Activated B cell treated with CpG ODN at 0.5 μM for 24 hours (primary cell): ENCODE measurements around the gene CDK5R1. TPM values are rescaled to one million over a fixed set of nuclear protein-coding genes. Genes with fewer than 3 reads are reported as not detected.

Experiments used
- ATAC-seq: fragments of 200-7000 bp; cut with Tn5 transposase; one replicate; pipeline ENCODE4 v1.10.0; 2021; ENCODE audit warnings: low read depth, mild to moderate bottlenecking, moderate library complexity
- CTCF ChIA-PET: fragments of 350-600 bp; sonication (Branson Sonifier 250); formaldehyde crosslinking; loops from one replicate; lab custom pipeline; 2021; ENCODE audit warnings: antibody characterized with exemption; lab: Charles Lee
- POLR2A ChIA-PET: fragments of 350-600 bp; sonication (Branson Sonifier 250); formaldehyde crosslinking; loops from one replicate; lab custom pipeline; 2021; ENCODE audit warnings: antibody characterized with exemption; lab: Charles Lee
- DNase-seq: peaks from one replicate; pipeline ENCODE4 v3.0.0; 2022
- H3K27ac Mint-ChIP-seq: one replicate; pipeline ENCODE4 v1.8.0; 2020; ENCODE audit warnings: mixed read lengths
- H3K27me3 Mint-ChIP-seq: one replicate; pipeline ENCODE4 v1.8.0; 2021; ENCODE audit warnings: mixed read lengths
- H3K36me3 Mint-ChIP-seq: one replicate; pipeline ENCODE4 v1.8.0; 2021; ENCODE audit warnings: low read depth, mixed read lengths
- H3K4me1 Mint-ChIP-seq: one replicate; pipeline ENCODE4 v1.8.0; 2021; ENCODE audit warnings: mixed read lengths
- H3K4me3 Mint-ChIP-seq: one replicate; pipeline ENCODE4 v1.8.0; 2020; ENCODE audit warnings: mild to moderate bottlenecking, mixed read lengths
- H3K9me3 Mint-ChIP-seq: one replicate; pipeline ENCODE4 v1.8.0; 2020; ENCODE audit warnings: mixed read lengths
- CTCF ChIP-seq: fragments of 200-600 bp; IDR thresholded peaks from one replicate; pipeline ENCODE4 v1.8.0; 2022; ENCODE audit warnings: antibody characterized with exemption, mild to moderate bottlenecking
- intact Hi-C: fragments of 100-400 bp; cut with micrococcal nuclease; formaldehyde crosslinking; loops from one replicate; pipeline ENCODE4 v1.15.1; 2024
- total RNA-seq: library from RNA; stranded (reverse); gene quantifications from 2 replicates; pipeline ENCODE4 v1.2.3, GENCODE V29; 2022

Gene CDK5R1
- total RNA-seq, 1 donor from 2014 or later, result 9.6 TPM

- CTCF ChIA-PET, result interaction anchor here (0.6 to 3.6 kb wide), 12 partner anchors 8 to 339 kb away, joined by 3 to 21 read pairs (median 4); no protein-coding TSS in a partner anchor
- peak within 1 kb of the TSS; percentile 89 for H3K4me3 Mint-ChIP-seq
- H3K27me3 Mint-ChIP-seq, result no peaks in the 10 kb centered on the region
- DNase-seq, result peak; percentile 99
- POLR2A ChIA-PET, result interaction anchor here (0.6 to 2.1 kb wide), 9 partner anchors 18 to 126 kb away, joined by 3 to 18 read pairs (median 5); partner anchors contain the start of genes C17orf75, CDK5R1 and ZNF207
- peak; percentile 97 for ATAC-seq
- no peak for TF ChIP-seq CTCF
- peaks cover 28% of the 10 kb centered on the region for H3K4me1 Mint-ChIP-seq
- H3K27ac Mint-ChIP-seq, result peak within 1 kb of the TSS; percentile 65
- no peaks in the 10 kb centered on the region for H3K9me3 Mint-ChIP-seq
- intact Hi-C loops, result loop anchor here (1.0 to 5.0 kb wide), 6 partner anchors 72 to 433 kb away; partner anchors contain the start of genes MYO1D and ZNF207
- peaks cover 31% of the 10 kb centered on the region for H3K36me3 Mint-ChIP-seq
Measured at GRCh38 chr17:32444301-32445073, 42.3 kb upstream of the CDK5R1 start, which contains the start of gene PSMD11. TSS of gene PSMD11 (plus strand) at chr17:32444510. CDS start at chr17:32444524, 14 bp downstream.

- ATAC-seq (no peak), DNase-seq (no peak)
- H3K36me3 Mint-ChIP-seq, result peaks cover 36% of the 10 kb centered on the region
- H3K9me3 Mint-ChIP-seq, result no peaks in the 10 kb centered on the region
- no peaks in the 10 kb centered on the region for H3K27me3 Mint-ChIP-seq
- peak overlapping the region; percentile 65 for H3K27ac Mint-ChIP-seq
- H3K4me3 Mint-ChIP-seq, result peak overlapping the region; percentile 89
- ChIA-PET CTCF (interaction anchor here (1.6 to 3.6 kb wide), 3 partner anchors 9 to 126 kb away, joined by 5 to 21 read pairs (median 5); no protein-coding TSS in a partner anchor), POLR2A (interaction anchor here (1.3 to 2.1 kb wide), 6 partner anchors 17 to 112 kb away, joined by 3 to 18 read pairs (median 9); partner anchors contain the start of genes C17orf75, CDK5R1 and ZNF207)
- intact Hi-C loops, result loop anchor here (2.0 kb wide), 1 partner anchor 78 kb away; no protein-coding TSS in a partner anchor
- H3K4me1 Mint-ChIP-seq, result peaks cover 28% of the 10 kb centered on the region
- TF ChIP-seq CTCF, result no peak
Measured at GRCh38 chr17:32445074-32445415, 41.7 kb upstream of the CDK5R1 start.

- ChIA-PET CTCF (interaction anchor here (3.6 kb wide), 1 partner anchor 16 kb away, joined by 21 read pairs; no protein-coding TSS in a partner anchor), POLR2A (interaction anchor here (1.3 to 2.1 kb wide), 4 partner anchors 17 to 95 kb away, joined by 3 to 18 read pairs (median 11); partner anchors contain the start of genes CDK5R1 and ZNF207)
- Mint-ChIP-seq H3K27me3 (no peaks in the 10 kb centered on the region), H3K36me3 (peaks cover 38% of the 10 kb centered on the region), H3K9me3 (no peaks in the 10 kb centered on the region), H3K4me3 (peak overlapping the region; percentile 89), H3K27ac (no peak overlapping the region), H3K4me1 (peaks cover 28% of the 10 kb centered on the region)
- intact Hi-C loops, result loop anchor here (2.0 kb wide), 1 partner anchor 77 kb away; no protein-coding TSS in a partner anchor
- TF ChIP-seq CTCF, result no peak
- DNase-seq (no peak), ATAC-seq (no peak)
Measured at GRCh38 chr17:32445497-32445896, 41.3 kb upstream of the CDK5R1 start.

GRCh38 chr17:32445971-32446370, 40.8 kb upstream of the CDK5R1 start:
- ChIA-PET POLR2A (interaction anchor here (1.3 to 2.1 kb wide), 2 partner anchors 16 to 41 kb away, joined by 3 to 18 read pairs; partner anchors contain the start of gene CDK5R1), CTCF (interaction anchor here (0.8 to 3.6 kb wide), 2 partner anchors 13 to 16 kb away, joined by 3 to 21 read pairs; no protein-coding TSS in a partner anchor)
- intact Hi-C loops, result loop anchor here (2.0 kb wide), 1 partner anchor 77 kb away; no protein-coding TSS in a partner anchor
- no peak for TF ChIP-seq CTCF
- no peak for ATAC-seq
- no peak for DNase-seq
- H3K27ac Mint-ChIP-seq, result no peak overlapping the region
- peaks cover 28% of the 10 kb centered on the region for H3K4me1 Mint-ChIP-seq
- no peaks in the 10 kb centered on the region for H3K9me3 Mint-ChIP-seq
- H3K4me3 Mint-ChIP-seq, result peak overlapping the region; percentile 89
- H3K27me3 Mint-ChIP-seq, result no peaks in the 10 kb centered on the region
- H3K36me3 Mint-ChIP-seq, result peaks cover 43% of the 10 kb centered on the region
